K562 (cell line): ENCODE results near the gene TARM1. TPM values are rescaled to one million over a fixed set of nuclear protein-coding genes. Genes with fewer than 3 reads are reported as not detected.

Experiments used
- ATF3 ChIP-seq, 2 experiments: fragments of 450-650 bp in 1 of 2; sonication (generic) in 1 of 2; formaldehyde crosslinking in 1 of 2; IDR thresholded peaks in 1 of 2; conservative IDR thresholded peaks in 1 of 2; 2 replicates each; pipeline versions ENCODE4 v1.6.1 to v1.8.1; 2016 to 2023; ENCODE audit warnings: mild to moderate bottlenecking in 2 of 2, moderate library complexity in 2 of 2, inconsistent platforms in 1 of 2, missing genetic modification reagents in 1 of 2
- CBFA2T3 ChIP-seq: fragments of 450-650 bp; IDR thresholded peaks from 2 replicates; pipeline ENCODE4 v1.6.1; 2017
- FOXA1 ChIP-seq: fragments of 450-650 bp; IDR thresholded peaks from 2 replicates; pipeline ENCODE4 v1.6.1; 2016; ENCODE audit warnings: mild to moderate bottlenecking, borderline replicate concordance
- MAFK ChIP-seq: IDR thresholded peaks from 2 replicates; pipeline ENCODE4 v1.6.1; 2011; ENCODE audit warnings: low read length, improper control_type of control experiment
- MCM5 ChIP-seq: fragments of 450-650 bp; IDR thresholded peaks from 2 replicates; pipeline ENCODE4 v1.6.1; 2016; ENCODE audit warnings: low read depth
- MXD1 ChIP-seq: fragments of 250-450 bp; sonication (Bioruptor Pico); IDR thresholded peaks from 2 replicates; pipeline ENCODE4 v1.8.0; 2021; ENCODE audit warnings: borderline replicate concordance, mild to moderate bottlenecking, moderate library complexity; ENCODE audit not compliant: poor library complexity, severe bottlenecking
- SMAD2 ChIP-seq: fragments of 150-350 bp; IDR thresholded peaks from 2 replicates; pipeline ENCODE4 v1.6.1; 2014; ENCODE audit warnings: low read depth, mild to moderate bottlenecking, low read length
- ZBTB2 ChIP-seq: fragments of 450-650 bp; IDR thresholded peaks from 2 replicates; pipeline ENCODE4 v1.6.1; 2016; ENCODE audit warnings: antibody characterized with exemption
- ZBTB33 ChIP-seq: sonication (generic); formaldehyde crosslinking; IDR thresholded peaks from 2 replicates; pipeline ENCODE4 v1.8.1; 2023; ENCODE audit warnings: mild to moderate bottlenecking, missing genetic modification reagents
- ZBTB43 ChIP-seq: sonication (generic); formaldehyde crosslinking; IDR thresholded peaks from 2 replicates; pipeline ENCODE4 v1.8.0; 2023; ENCODE audit warnings: mild to moderate bottlenecking, missing genetic modification reagents
- ZC3H4 ChIP-seq: sonication (generic); formaldehyde crosslinking; IDR thresholded peaks from 2 replicates; pipeline ENCODE4 v1.9.0; 2021; ENCODE audit warnings: missing genetic modification reagents, borderline replicate concordance
- ZNF407 ChIP-seq: fragments of 450-650 bp; IDR thresholded peaks from 2 replicates; pipeline ENCODE4 v1.6.1; 2016; ENCODE audit warnings: low read depth
- polyA plus RNA-seq, 8 experiments: library from polyadenylated mRNA; depleted of rRNA in 4 of 8; stranded (reverse) in 5 of 8; unstranded in 3 of 8; fragments of >200 nt; fragmentation: Nextera tagmentation in 2 of 8; fragmentation: Illumina TruSeq in 1 of 8; extraction: Ambion mirVana in 2 of 8; extraction: Trizol in 1 of 8; gene quantifications; 2 replicates each; pipeline versions ENCODE4 v1.2.1 to v1.2.3, GENCODE V29; 2011 to 2014; ENCODE audit warnings: inconsistent platforms in 1 of 8, missing spikeins in 1 of 8
- total RNA-seq, 7 experiments: library from RNA; depleted of rRNA in 6 of 7; stranded (reverse); fragments of >200 nt in 6 of 7; fragmentation: Illumina TruSeq in 2 of 7; extraction: Trizol in 2 of 7; gene quantifications; 2 replicates each; pipeline versions ENCODE4 v1.2.1 to v1.2.3, GENCODE V29; 2011 to 2021; ENCODE audit warnings: low replicate concordance in 1 of 7

The TARM1 gene
- total and polyA plus RNA-seq, 9 of the 15 experiments (the other 6 are each of a cell fraction or from before 2014, with no cell fraction given) = not detected

- TF ChIP-seq ZNF407 (no peak), ZC3H4 (no peak), CBFA2T3 (no peak), MXD1 (CRISPR knock-in tag) (no peak), MAFK (peak; percentile 4; the same call in 1 of the 2 replicates), MCM5 (no peak), FOXA1 (no peak), SMAD2 (no peak), ZBTB2 (peak; percentile 99), ZBTB33 (CRISPR knock-in tag) (no peak), ZBTB43 (CRISPR knock-in tag) (no peak), ATF3 (IDR thresholded peaks at IDR 0.05) (no peak), ATF3 (CRISPR knock-in tag; conservative IDR thresholded peaks at IDR 0.05) (no peak)
These were observed 21.4 kb upstream of the TARM1 start, which contains the start of gene NDUFA3 (continued) for GRCh38 chr19:54102421-54103169.
